Measurements from ENCODE around the gene CNDP1.

The CNDP1 gene

DNA sequence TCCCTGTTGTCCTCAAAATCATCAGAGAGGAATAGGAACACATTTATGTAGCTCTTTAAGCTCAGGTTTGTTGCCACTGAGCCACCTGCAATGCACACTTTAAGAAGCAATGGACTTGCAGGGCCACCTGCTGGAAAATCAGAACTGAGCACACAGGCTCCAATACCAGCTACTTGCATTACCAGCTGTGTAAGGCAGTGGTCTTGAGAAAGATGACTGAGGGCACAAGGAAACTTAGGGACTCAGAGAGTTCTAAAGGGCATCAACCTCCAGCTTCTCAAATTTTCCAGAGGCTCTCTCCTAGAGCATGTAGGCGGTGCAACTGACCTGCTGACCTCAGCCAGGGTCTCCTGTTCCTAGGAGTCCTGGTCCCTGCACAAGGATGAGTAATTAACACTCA, 40.6 kb upstream of the CNDP1 start:
- H3K4me3 ChIP-seq (ENCODE audit: low read depth, low read length): no peak overlapping the region
- peak; percentile 58 for DNase-seq (ENCODE audit: low read depth)
- no peak for TF ChIP-seq POLR2A (IDR thresholded peaks at IDR 0.05; ENCODE audit: extremely low read depth, insufficient read length)
- TF ChIP-seq CTCF (IDR thresholded peaks at IDR 0.05; ENCODE audit: low read depth, low read length): peak; percentile 25

- no peak overlapping the region for H3K4me3 ChIP-seq (ENCODE audit: low read depth, low read length)
- no peak for DNase-seq (ENCODE audit: low read depth)
- TF ChIP-seq CTCF (IDR thresholded peaks at IDR 0.05; ENCODE audit: low read depth, low read length) (no peak), MYC (IDR thresholded peaks at IDR 0.05; ENCODE audit: low read depth, low read length) (no peak), MAX (IDR thresholded peaks at IDR 0.05; ENCODE audit: low read depth, low read length) (no peak), POLR2A (IDR thresholded peaks at IDR 0.05; ENCODE audit: extremely low read depth, insufficient read length) (no peak)
Measured at GRCh38 chr18:74494514-74494913, 39.8 kb upstream of the CNDP1 start.

DNA sequence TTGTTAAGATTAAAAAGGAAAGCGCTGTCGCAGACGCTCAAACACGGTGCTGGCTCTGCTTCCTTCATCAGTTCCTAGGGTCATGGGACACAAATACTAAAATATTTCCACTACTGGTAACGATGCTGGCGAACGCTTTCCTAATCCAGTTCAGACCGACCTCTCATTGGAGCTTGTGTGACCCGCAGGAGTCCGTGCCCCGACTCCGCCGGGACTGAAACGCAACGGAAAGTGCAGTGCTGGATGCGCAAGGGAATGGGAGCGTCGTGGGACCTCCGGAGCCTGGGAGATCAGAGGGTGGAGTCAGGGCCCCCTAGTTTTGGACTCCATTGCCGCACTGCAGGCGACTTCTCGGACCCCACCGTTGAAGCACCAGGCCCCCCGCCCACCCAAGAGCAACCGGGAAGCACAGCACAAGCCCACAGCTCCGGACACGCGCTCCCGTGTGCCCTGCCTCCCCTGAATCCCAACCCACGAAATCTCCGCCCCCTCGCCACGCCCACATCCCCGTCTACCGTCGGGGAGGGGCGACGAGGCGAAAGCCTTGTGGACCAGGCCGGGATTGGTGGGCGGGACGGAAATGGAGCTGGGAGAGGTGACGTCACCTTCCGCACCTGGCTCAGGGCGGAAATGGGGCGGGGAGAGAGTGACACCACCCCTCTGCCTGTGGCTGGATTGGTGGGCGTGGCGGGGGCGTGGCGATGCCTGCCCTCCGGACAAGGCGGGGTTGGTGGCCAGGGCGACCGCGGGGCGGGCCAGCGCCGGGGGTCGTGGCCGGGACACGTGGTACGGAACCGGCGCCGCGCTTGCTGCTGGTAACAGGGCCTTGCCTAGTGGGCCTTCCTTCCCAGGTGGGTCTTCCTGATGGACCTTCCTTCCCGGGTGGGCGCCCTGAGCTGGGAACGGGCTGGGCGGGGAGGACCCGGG, 38.5 kb upstream of the CNDP1 start, which contains the start of gene CNDP2:
Gene CNDP2, plus strand, starts transcription at position 783 of the 927 bp plus-strand sequence. CDS start 3,611 bp downstream, outside the sequence.
- TF ChIP-seq CTCF (IDR thresholded peaks at IDR 0.05; ENCODE audit: low read depth, low read length) (no peak), MAX (IDR thresholded peaks at IDR 0.05; ENCODE audit: low read depth, low read length) (peak; percentile 91), POLR2A (IDR thresholded peaks at IDR 0.05; ENCODE audit: extremely low read depth, insufficient read length) (peak; percentile 44)
- H3K4me3 ChIP-seq (ENCODE audit: low read depth, low read length): peak within 1 kb of the TSS; percentile 80
- DNase-seq (ENCODE audit: low read depth): peak; percentile 98

GRCh38 chr18:74496508-74497323, 37.6 kb upstream of the CNDP1 start:
- TF ChIP-seq POLR2A (IDR thresholded peaks at IDR 0.05; ENCODE audit: extremely low read depth, insufficient read length) (no peak), MAX (IDR thresholded peaks at IDR 0.05; ENCODE audit: low read depth, low read length) (no peak), CTCF (IDR thresholded peaks at IDR 0.05; ENCODE audit: low read depth, low read length) (no peak), MYC (IDR thresholded peaks at IDR 0.05; ENCODE audit: low read depth, low read length) (no peak)
- H3K4me3 ChIP-seq (ENCODE audit: low read depth, low read length): peak overlapping the region; percentile 80
- peak; percentile 56 for DNase-seq (ENCODE audit: low read depth)

GRCh38 chr18:74497324-74497676, 37.0 kb upstream of the CNDP1 start:
- peak overlapping the region; percentile 80 for H3K4me3 ChIP-seq (ENCODE audit: low read depth, low read length)
- peak; percentile 20 for DNase-seq (ENCODE audit: low read depth)
- TF ChIP-seq CTCF (IDR thresholded peaks at IDR 0.05; ENCODE audit: low read depth, low read length) (no peak), MAX (IDR thresholded peaks at IDR 0.05; ENCODE audit: low read depth, low read length) (no peak), POLR2A (IDR thresholded peaks at IDR 0.05; ENCODE audit: extremely low read depth, insufficient read length) (no peak), MYC (IDR thresholded peaks at IDR 0.05; ENCODE audit: low read depth, low read length) (no peak)
